Measurements from ENCODE around the gene GALNT1. TPM values are rescaled to one million over a fixed set of nuclear protein-coding genes. Genes with fewer than 3 reads are reported as not detected.
A peak's percentile ranks its signal among the peaks of the same experiment; 100 is the strongest.
"Not testable (repeated sequence)": the region's sequence is repeated elsewhere in the genome, so short reads cannot be mapped to it uniquely, and the experiment has no call there.

Gene GALNT1
- total RNA-seq = 47.0 TPM
- long read RNA-seq, partial matches to known transcripts = 2 of 74 reads
- long read RNA-seq, other reads (novel, unspliced or antisense) = 70 of 74 reads

DNA sequence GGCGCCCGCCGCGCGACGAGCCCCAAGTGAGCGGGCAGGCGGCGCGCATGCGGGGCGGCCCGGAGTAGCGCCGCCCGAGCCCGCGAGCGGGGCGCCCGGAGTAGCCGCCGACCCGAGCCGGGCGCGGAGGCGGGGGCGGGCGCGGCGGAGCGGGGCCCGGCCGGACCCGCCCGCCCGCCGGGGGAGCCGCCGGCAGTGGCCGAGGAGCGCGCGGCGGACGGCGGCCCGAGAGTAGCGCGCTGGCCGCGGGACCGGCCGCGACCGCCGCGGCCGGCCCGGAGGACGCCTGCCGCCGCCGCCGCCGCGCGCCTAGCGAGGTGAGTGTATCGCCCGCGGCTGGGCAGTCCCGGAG is at the start of gene GALNT1:
Gene GALNT1 (plus strand): TSS at position 195 of the 352 bp plus-strand sequence. CDS start 72,923 bp downstream, outside the sequence.
- ATAC-seq (peak; percentile 65), DNase-seq (no peak)
- intact Hi-C loops (cut with micrococcal nuclease) = no loop called here

DNA sequence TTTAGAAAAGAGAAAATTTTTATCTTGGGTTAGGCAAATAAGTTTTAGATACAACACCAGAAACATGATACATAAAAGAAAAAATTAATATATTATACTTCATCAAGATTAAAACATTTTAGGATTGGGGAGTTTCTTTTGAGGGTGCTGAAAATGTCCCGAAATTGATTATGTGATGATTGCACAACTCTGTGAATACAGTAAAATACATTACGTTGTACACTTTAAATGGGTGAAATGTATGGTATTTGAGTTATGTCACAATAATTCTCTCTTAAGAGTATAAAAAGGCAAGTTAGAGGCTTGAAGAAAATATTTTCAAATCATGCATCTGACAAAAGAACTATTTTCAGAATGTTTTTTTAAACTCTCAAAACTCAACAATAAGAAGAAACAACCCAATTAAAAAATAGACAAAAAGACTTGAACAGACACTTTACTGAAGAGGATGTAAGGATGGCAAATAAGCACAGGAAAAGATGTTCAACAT is 47.6 kb upstream of the GALNT1 start:
- intact Hi-C loops (cut with micrococcal nuclease) = no loop called here
- no peak for DNase-seq
- no peak for ATAC-seq

DNA sequence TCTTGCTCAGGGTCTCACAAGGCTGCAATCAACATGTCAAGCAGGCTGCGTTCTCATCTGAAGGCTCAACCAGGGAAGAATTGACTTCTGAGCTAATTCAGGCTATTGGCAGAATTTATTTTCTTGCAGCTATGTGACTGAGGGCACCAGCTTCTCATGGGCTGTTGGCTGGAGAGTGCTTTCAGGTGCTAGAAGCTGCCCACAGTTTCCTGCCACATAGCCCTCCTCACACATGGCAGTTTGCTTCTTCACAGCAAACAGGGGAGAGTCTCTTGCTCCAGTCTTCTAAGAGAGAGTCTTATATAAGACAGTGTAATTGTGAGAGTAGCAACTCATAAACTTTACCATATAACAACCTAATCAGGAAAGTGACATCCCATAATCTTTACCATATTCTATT is 46.2 kb upstream of the GALNT1 start:
- ATAC-seq (no peak), DNase-seq (no peak)
- intact Hi-C loops (cut with micrococcal nuclease) = no loop called here

DNA sequence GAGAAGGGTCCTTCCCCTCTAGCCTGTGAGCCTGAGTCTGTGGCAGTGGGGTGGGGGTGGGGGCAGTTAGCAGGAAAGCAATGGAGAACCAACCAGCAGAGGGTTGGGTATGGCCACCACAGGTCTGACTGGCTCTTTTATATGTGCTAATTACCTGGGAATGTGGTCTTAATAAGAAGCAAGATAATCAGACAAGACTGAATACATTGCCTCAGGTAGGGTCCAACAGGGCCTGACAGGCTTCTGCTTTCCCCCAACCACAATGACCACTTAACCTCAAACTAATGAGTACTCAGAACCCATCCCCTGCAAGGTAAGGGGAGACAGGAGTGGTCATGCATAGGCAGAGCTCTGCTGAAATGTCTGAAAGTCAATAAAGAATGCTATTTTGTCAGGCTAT is 39.2 kb upstream of the GALNT1 start:
- intact Hi-C loops (cut with micrococcal nuclease) = no loop called here
- DNase-seq = no peak
- no peak for ATAC-seq

DNA sequence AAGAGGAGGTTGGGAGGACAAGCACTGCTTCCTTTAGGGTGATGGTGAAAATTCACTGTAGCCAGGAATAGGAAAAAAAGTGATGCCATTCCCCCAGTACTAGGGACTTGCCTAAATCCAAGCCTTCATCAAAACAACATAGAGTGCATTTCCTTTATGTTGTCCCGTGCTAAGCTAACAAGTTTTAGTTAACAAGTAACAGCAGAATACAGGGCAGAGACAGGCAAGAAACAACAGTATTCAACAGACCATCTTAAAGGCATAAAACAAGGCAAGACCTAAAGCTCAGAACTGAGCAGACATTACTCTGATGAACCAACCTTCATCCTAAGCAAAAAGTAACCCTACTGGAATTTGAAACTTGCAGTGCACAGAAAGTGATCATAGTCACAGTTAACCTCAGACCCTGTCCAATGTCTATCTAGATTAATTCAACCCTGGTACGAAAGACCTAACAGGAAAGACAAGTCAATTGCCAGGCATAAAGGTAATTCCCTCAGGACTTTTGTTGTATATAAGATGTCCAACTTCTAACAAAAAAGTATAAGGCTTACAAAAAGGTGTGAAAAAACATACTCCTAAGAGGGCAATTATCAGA is 34.4 kb upstream of the GALNT1 start:
- intact Hi-C loops (cut with micrococcal nuclease) = no loop called here
- no peak for DNase-seq
- ATAC-seq = no peak

DNA sequence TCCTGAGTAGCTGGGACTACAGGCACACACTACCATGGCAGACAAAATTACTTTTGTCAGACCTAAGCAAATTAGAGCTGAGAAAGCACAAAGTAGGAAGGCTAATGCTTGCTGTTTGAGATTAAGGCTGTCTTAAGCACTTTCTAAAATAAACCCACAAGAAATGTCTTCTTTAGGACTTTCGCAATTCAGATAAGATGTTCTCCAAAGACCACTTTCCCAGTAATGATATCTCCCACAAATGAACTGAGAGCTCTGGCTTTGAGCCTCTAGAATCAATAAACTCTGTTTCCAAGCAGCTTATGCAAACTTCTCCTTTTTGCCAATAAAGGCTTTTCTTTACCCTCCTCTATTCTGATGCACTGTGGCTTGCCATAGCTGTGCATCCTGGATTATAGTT is 32.0 kb upstream of the GALNT1 start:
- DNase-seq (no peak), ATAC-seq (peak; percentile 58)
- intact Hi-C loops (cut with micrococcal nuclease) = no loop called here

DNA sequence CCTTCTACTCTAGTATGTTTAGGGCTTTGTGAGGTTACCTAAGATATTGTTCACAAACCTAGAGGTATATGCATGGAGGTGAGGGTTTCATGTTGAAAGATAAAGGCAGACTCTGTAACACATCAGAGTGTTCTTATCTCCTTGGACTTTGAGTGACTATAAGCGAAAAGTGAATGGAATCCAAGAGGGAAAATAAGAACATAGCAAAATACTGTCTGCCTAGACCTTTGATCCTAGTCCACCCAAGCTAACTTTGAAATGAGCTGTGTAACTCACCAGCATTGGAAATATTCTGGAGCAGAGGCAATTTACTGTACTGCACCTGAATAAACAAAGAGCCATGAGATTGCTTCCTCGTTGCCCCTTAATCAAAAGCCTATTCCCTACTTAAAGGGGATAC is 28.2 kb upstream of the GALNT1 start:
- no peak for ATAC-seq
- intact Hi-C loops (cut with micrococcal nuclease) = no loop called here

DNA sequence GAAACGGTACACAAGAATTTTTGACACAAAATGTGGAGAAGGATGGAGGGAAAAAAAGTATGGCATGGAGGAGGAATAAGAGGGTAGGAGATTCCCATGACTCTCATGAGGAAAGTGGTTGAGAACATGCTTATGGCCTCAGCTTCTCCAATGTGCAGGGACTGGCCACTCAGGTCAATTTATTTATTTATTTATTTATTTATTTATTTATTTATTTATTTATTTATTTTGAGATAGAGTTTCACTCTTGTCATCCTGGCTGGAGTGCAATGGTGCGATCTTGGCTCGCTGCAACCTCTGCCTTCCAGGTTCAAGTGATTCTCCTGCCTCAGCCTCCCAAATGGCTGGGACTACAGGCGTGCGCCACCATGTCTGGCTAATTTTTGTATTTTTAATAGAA is 26.0 kb upstream of the GALNT1 start:
- ATAC-seq; DNase-seq; intact Hi-C loops (cut with micrococcal nuclease): not testable (repeated sequence)

More for the DNA sequence above, 28.2 kb upstream of the GALNT1 start:
- no peak for DNase-seq

DNA sequence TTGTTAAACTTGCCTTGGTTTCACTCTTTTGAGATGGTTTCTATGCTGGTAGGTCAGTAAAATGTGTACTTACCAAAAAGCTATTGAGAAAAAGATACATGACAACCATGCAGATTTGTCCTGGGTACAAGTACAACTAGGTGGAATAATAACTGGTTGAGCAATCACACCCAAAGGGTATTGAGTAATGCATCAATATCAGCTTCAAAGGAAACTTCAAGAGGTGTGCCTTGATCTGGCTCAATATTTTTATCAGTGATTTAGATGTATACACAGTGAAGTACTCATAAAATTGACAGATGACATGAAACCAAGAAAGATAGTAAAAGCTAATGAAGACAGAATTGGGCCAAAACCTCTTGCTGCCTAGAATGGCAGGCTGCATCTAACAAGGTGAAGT is 21.7 kb upstream of the GALNT1 start:
- no peak for DNase-seq
- intact Hi-C loops (cut with micrococcal nuclease) = no loop called here
- ATAC-seq = no peak

DNA sequence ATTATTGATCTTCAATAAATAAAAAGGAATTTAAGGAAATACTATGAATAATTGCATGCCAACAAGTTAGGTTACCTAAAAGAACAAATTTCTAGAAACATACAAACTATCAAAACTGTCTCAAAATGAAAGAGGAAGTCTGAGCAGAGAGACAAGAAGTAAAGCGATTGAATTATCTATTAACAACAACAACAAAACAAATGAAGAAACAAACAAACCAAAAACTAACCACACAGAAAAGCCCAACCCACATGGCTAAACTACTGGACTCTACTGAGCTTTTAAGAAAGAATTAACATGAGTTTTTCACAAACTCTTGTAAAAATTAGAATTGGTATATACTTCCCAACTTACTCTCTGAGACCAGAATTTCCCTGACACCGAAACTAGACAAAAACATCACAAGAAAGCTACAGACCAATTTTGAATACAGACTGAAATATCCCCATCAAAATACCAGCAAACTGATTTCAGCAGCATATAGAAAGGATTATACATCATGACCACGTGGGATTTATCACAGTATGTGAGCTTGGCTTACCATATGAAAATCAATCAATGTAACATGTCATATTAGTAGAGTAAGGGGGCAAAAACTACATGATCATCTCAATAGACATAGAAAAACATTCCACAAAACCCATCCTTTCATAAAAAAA is 16.6 kb upstream of the GALNT1 start:
- no peak for ATAC-seq
- intact Hi-C loops (cut with micrococcal nuclease) = no loop called here
- DNase-seq = no peak

DNA sequence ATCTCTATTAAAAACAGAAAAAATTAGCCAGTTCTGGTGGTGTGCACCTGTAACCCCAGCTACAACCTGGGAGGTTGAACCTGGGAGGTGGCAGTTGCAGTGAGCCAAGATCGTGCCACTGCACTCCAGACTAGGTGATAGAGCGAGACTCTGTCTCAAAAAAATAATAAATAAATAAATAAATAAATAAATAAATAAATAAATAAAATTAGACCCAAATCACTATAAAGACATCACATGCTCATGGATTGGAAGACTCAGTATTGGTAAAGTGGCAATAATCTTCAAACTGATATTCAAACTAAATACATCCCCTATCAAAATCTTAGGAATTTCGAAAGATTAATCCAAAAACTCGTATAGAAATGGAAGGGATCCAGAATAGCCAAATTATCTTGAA is 15.5 kb upstream of the GALNT1 start:
- DNase-seq (no peak), ATAC-seq (no peak)
- intact Hi-C loops (cut with micrococcal nuclease) = no loop called here

DNA sequence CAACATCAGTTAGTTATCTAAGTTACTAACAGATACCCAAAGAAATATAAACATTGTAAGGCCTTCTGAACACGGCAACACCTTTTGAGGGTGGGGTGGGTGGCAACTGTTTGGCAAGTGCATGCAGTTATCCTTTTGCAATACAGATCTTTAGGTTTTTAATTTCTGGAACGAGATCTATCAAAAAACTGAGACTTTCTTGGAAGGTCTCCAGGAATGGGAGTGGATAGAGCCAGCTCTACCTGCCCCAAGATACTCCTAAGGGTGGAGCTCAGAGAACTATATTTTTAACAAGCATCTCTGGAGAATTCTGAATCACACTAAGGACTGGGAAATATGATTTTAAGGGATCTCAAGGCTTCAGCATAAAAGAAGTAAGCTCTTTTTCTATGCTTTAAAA is 11.4 kb upstream of the GALNT1 start:
- ATAC-seq (no peak), DNase-seq (no peak)
- intact Hi-C loops (cut with micrococcal nuclease) = no loop called here

DNA sequence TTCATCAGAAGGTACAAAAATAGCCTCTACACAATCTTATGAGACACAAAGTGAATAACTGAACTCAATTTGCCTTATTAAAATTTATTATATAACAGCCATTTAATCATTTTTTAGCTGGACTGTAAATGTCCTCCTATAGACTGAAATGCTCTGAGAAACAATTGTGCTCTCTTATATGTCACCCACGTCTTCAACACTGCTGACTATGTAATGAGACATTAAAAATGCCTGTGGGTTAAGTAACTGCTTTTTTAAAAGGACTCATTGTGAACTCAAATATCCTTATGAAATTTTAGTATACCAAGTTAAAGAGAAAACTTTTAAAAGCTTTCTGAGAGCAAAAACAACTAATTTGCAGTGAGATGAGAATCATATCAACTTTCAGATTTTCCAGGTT is 10.4 kb upstream of the GALNT1 start:
- no peak for ATAC-seq
- no peak for DNase-seq
- intact Hi-C loops (cut with micrococcal nuclease) = no loop called here

DNA sequence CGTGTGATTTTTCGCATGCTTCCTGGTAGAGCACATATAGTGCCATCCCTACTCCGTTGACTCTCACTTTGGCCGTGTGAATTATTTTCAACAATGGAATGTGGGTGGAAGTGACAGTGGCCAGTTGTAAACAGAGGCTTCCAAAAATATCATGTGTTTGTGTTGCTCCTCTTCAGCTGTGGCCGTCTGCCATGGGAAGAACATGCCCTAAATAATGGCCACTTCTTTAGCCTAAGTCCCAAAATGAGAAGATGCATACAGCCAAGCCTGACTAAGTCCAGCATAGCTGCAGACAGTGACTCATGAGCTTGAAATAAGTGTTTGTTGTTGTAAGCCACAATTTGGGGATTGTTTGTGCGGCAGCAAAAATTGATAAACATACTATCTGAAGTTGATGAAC is 8.9 kb upstream of the GALNT1 start:
- ATAC-seq = peak; percentile 77
- DNase-seq = no peak
- intact Hi-C loops (cut with micrococcal nuclease) = no loop called here

DNA sequence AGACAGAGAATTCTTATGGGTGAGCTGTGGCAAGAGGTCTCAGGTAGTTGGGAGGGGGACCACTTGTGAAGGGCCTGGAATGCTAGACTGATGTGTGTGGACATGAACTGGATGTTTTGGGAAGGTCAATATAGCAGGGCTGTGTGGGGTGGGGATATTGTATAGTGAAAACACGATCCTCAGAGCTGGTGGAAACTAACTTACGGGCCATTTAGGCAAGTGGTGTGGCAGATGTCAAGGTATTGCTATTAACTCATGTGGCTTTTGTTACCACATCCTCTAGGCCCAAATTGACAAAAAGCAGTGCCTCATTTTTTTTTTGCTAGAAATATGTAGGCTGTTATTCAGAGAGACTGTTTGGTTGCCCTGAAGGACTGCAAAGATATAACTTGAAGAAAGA is 8.0 kb upstream of the GALNT1 start:
- intact Hi-C loops (cut with micrococcal nuclease) = no loop called here
- ATAC-seq (no peak), DNase-seq (no peak)

DNA sequence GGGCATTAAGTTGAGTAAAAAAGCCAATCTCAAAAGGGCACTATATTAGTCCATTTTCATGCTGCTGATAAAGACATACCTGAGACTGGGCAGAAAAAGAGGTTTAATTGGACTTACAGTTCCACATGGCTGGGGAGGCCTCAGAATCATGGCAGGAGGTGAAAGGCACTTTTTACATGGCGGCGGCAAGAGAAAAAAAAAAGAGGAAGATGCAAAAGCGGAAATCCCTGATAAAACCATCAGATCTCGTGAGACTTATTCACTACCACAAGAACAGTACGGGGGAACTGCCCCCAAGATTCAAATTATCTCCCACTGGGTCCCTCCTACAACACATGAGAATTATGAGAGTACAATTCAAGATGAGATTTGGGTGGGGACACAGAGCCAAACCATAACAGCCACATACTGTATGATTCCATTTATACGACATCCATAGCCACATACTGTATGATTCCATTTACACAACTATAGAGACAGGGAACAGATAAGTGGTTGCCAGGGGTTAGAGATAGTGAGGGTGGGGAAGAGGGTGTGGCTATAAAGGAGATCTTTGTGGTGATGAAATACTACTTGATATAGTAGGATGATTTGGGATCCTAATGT is 5.2 kb upstream of the GALNT1 start:
- ATAC-seq; DNase-seq; intact Hi-C loops (cut with micrococcal nuclease): not testable (repeated sequence)

DNA sequence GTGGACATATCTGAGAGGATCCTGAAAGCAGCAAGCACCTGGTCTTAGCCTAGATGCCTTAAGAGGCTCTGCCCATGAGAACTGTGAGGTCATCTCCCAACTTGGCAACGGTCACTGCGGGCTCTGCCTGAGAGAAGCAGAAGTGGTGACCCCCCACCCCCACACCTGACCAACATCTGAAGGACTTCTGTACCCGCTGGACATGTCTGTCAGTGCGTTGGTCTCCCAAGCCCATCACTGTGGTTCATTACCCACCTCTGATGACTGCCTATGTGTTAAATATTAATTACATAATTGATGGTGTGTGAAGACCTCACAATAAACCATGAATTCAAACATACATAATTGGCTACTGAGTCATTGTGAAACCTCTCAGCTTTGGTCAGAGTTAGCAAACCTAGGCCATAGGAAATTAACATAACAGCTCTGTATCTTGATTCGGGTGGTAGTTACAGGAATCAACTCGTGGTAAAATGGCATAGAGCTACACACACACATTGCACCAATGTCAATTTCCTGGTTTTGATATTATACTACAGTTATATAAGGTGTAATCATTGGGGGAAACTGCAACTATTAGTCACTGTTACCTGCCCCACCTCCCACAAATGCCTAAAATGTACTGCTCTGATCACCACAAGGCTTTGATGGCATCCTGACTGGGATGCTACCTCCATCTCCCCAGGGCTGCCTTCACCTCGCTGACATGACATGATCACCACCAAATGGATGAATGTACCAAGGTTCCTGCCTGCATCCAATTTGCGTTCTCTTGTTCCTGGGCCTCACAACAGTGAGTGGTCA is 4.3 kb upstream of the GALNT1 start:
- intact Hi-C loops (cut with micrococcal nuclease) = no loop called here
- DNase-seq (no peak), ATAC-seq (no peak)

DNA sequence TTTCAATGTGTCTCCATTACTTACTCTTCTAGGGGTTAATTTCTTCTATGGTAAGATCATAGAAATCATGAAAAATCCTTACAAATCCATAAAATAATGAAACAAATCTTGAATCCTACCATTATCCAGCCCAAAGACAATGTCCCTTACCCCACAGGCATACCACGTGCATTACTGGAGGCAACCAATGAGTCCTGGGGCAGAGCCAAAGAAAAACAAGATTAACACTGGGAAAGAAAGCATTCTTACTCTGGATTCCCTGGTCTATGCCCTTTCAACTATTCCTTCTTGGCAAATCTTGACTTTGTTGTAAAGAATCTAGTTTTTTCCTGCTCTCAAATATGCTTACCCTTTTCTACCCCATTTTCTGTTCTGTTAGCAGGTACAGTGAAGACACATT is 3.1 kb upstream of the GALNT1 start:
- no peak for ATAC-seq
- intact Hi-C loops (cut with micrococcal nuclease) = no loop called here

DNA sequence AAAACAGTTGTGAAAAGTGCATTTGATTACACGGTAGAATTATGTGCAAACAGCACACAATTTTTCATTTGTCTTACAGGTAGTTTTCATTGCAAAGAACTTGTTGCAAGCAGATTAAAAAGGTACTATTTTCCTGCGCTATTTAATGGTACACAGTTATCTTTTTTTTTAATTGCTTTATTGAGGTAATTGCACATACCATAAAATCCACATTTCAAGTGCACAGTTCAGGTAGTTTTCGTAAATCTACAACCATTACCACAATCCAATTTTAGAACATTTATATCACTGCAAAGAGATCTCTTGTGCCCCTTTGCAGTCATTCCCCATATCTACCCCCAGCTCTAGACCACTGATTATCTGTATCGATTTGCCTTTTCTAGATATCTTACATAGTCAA is 2.6 kb upstream of the GALNT1 start:
- no peak for ATAC-seq
- intact Hi-C loops (cut with micrococcal nuclease) = no loop called here
- no peak for DNase-seq

More for the DNA sequence above, 3.1 kb upstream of the GALNT1 start:
- DNase-seq = no peak

Measured in left ventricle myocardium superior (tissue), 1 donor.